ENCODE results near the gene SLC39A8.

DNA sequence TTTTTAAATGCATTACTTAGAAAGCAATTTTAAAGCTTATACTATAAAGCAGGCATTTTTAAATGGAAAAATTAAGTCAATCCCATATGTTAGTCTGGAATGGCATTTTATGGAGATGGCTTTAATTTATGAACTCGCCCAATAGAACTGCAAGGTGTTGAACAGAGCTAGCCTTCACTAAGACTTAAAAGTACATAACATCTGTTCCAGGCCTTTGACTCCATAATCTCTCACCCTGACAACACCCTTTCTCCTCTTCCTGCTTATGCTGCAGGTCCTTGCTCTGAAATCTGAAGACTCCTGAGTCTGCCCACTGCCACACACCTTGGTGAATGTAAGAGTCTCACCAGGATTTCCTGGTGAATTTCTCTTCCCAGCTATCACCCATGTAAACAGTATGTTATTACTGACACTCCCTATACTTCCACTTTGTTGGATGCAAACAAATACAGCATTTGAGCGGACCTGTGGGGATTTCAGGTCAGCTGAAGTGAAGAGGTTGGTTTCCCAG, 17.7 kb upstream of the SLC39A8 start:
- TF ChIP-seq, protein P1, sequence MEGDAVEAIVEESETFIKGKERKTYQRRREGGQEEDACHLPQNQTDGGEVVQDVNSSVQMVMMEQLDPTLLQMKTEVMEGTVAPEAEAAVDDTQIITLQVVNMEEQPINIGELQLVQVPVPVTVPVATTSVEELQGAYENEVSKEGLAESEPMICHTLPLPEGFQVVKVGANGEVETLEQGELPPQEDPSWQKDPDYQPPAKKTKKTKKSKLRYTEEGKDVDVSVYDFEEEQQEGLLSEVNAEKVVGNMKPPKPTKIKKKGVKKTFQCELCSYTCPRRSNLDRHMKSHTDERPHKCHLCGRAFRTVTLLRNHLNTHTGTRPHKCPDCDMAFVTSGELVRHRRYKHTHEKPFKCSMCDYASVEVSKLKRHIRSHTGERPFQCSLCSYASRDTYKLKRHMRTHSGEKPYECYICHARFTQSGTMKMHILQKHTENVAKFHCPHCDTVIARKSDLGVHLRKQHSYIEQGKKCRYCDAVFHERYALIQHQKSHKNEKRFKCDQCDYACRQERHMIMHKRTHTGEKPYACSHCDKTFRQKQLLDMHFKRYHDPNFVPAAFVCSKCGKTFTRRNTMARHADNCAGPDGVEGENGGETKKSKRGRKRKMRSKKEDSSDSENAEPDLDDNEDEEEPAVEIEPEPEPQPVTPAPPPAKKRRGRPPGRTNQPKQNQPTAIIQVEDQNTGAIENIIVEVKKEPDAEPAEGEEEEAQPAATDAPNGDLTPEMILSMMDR (IDR thresholded peaks at IDR 0.05; ENCODE audit: low read depth, low read length): no peak
- no peak for TF ChIP-seq EZH2phosphoT487 (IDR thresholded peaks at IDR 0.05; ENCODE audit: low read depth)

Data from OCI-LY3 (cell line).